NK-92 treated with Interleukin-12 subunit alpha and Interleukin-12 subunit beta, amount 100 ng/mL, for 24 hours (cell line): Measurements from ENCODE around the gene KDM2A.

Experiments used
- DNase-seq: peaks from one replicate; lab custom pipeline; 2025; lab: John Stamatoyannopoulos, UW

KDM2A gene

DNA sequence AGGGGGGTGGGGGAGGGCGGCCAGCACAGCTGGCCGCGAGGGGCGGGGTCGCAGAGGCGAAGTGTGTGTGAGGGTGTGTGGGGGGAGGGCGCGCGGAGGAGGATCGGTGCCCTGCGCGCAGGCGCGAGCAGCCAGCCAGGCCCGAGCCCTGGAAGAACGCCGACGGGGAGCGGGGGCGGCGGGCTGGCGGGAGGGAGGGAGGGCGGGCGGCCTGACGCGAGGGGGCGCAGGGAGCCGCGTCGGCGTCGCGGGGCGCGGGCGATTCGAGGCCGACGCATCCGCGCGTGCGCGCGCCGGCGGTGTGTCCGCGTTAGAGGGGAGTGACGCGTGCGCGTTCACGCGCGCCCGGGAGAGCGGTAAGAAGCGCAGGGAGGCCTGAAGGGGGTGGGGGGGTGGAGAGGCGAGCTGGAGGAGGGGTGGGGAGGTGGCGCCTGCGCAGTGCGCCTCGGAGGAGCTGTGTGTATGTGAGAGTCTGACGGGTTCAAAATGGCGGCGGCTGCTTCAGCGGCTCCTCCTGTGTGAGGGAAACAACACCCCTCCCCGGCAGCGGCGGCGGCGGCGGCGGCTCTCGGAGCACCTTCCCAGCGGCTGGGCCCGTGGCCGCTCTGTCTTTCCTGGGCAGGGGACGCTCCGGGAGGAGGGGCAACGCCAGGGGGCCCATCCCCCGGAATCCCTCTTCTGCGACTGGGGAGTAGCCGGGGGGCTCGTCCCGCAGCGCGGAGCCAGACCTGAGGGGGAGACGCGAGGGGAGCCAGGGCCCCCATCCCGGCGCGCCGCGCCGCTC lies at the start of gene KDM2A:
KDM2A (plus strand) TSS at position 463 of the 784 bp plus-strand sequence. CDS start 2,054 bp downstream, outside the sequence.
- DNase-seq: peak; percentile 99

DNA sequence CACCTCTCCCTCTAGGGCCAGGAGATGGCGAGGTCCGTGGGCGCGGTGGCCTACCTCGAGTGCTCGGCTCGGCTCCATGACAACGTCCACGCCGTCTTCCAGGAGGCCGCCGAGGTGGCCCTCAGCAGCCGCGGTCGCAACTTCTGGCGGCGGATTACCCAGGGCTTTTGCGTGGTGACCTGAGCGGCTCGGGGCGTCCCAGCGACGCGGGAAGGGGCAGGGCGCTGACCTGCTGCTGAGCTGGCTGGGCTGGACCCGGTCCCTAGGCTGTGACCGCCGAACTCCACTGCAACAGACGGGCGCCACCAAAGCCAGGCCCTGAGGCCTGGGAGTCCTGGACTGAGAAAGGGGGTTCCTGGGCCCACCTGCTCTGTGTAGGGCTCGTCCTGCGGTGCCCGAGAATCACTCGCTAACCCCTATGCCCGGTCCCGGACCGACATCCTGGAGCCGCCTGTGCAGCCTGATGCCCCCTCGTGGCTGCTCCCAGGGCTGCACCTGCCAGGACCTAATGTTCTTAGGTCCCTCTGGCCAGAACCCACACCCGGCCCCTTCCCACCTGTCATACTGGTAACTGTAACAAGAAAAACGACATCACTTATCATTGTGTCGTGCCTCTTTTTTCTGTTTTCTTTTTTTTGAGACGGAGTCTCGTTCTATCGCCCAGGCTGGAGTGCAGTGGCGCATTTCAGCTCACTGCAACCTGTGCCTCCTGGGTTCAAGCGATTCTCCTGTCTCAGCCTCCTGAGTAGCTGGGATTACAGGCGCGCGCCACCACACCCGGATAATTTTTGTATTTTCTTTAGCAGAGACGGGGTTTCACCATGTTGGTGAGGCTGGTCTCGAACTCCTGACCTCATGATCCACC lies 47.4 kb upstream of the KDM2A start:
- peak; percentile 9 for DNase-seq

DNA sequence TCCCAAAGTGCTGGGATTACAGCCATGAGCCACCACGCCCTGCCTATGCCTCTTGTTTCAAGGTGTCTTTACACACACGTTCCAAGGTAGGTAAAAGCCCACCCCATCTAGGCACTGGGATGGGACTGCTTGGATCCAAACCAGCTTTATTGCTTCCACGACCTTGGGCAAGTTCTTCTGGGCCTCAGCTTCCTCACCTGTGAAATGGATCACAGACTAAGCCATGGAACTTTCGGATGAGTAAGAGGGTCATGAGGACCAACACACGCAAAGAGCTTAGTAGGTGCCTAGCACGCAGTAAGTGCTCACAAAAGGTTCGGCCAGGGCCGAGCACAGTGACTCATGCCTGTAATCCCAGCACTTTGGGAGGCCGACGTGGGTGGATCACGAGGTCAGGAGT lies 46.8 kb upstream of the KDM2A start:
- no peak for DNase-seq

DNA sequence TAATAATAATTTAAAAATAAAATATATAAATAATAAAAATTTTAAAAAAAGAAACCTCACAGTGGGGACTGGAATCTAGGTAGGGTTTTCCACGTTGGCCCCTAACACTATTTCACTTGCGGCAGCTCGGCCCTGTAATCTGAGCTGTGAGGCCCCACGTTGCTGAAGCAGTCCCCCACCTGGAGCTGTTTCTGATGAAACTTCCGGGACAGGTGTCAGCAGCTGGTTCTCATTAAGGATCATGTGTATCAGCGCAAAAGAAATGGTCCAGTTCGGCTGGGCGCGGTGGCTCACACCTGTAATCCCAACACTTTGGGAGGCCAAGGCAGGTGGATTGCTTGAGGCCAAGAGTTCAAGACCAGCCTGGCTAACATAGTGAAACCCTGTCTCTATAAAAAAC lies 45.2 kb upstream of the KDM2A start:
- no peak for DNase-seq

DNA sequence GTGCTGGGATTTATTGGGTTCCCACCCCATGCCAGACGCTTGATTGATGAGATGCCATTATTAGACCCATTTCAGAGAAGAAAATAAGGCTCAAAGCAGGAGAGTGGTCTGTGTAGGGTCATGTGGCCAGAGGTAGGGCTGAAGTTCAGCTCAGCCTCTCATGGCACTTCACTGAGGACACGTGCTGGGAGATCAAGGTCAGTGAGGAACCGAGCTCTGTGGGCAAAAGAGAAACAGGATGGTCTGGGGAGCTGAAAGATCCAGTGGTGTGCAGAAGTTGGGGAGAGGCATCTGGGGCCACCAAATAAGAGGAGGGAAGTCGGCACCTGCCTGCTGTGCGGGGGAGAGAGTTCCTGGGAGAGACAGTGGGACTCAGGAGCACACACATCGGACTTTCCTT lies 42.9 kb upstream of the KDM2A start:
- DNase-seq: no peak

DNA sequence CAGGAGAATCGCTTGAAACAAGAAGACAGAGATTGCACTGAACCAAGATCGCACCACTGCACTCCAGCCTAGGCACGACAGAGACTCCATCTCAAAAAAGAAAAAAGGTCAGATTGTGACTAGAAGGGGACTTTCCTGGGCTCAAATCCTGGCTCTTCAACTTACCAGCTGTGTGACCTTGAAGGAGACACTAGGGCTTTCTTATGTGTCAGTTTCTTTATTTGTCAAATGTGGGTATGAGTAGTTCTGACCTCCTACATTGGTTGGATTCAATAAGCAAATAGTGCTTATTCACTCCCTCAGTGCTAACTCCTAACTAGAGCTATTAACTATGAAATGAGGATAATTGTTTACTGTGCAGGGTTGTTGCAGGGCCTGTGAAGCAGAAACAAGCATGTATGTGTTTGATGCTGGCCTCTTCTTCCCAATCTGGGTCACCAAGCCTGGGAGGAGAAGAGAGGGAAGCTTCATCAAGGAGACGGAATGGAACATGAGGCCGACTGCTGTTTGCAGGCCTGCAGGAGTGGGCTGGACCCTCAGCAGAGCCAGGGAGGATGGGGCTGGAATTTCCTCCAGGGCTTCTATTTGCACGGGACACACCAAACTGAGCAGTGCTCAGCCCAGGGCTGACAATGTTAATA lies 39.9 kb upstream of the KDM2A start:
- no peak for DNase-seq

DNA sequence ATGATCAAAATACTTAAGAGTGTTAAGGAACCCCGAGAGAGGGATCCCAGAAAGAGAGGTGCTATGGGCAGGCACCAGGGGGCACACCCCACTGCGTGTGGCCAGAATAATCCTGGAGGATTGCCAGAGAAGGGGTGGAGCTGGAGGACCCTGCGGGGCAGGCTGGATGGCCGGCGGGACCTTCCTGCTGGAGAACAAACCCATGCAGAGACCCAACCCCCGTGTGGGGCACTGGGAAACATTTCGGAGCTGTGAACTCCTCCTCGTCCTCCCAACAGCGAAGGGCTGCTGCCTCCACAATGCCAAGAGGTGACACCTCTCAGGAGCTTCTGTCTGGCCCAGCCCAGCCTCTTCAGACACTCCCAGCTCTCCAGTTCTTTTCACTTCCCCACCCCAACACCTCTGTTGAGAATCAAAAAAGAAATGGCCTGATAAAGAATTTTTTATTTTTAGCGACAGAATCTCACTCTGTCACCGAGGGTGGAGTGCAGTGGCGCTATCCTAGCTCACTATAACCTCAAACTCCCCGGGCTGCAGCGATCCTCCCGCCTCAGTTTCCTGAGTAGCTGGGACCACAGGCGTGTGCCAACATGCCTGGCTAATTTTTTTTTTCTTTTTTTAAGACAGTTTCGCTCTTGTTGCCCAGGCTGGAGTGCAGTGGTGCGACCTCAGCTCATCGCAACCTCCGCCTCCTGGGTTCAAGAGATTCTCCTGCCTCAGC lies 36.8 kb upstream of the KDM2A start:
- DNase-seq: no peak

DNA sequence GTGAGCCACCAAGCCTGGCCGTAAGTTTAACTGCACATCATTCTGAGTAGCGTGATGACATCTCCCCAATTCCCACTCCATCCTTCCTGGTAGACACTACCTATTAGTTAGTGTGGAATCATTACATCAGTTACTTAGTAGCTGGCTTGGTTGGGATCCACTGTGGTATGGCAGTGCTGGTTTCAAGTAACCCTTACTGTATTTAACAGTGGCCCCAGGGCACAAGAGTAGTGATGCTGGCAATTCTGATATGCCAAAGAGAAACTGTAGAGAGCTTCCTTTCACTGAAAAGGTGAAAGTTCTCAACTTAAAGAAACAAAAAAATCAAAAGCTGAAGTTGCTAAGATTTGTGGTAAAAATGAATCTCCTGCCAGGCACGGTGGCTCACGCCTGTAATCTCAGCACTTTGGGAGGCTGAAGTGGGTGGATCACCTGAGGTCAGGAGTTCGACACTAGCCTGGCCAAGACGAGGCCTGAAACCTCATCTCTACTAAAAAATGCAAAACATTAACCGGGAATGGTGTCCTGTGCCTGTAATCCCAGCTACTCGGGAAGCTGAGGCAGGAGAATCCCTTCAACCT lies 35.2 kb upstream of the KDM2A start:
- DNase-seq: no peak

DNA sequence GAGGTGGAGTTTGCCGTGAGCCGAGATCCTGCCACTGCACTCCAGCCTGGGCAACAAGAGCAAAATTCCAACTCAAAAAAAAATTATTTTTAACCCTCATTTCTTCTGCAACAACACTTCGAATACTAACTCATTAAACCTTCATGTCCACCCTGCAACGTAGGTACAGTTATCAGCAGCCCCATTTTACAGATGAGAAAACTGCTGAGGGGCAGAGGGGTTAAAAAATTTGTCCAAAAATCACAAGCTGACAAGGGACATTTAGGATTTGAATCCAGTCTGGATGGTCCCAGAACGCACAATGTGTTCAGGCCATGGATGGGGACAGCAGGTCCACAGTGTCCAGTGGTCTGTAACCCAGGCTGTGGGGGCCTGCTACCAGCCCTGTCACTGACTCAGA lies 33.4 kb upstream of the KDM2A start:
- DNase-seq: no peak

DNA sequence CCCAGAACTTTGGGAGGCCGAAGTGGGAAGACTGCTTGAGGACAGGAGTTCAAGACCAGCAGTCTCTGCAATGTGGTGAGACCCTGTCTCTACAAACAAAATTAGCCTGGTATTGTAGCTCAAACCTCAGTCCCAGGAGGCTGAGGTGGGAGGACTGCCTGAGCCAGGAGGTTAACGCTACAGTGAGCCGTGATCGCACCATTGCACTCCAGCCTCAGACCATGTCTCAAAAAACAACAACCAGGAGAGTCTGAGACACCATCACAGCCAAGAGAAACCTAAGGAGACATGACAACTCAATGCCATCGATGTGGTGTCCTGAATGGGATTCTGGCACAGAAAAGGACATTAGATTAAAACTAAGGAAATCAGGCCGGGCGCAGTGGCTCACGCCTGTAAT lies 28.3 kb upstream of the KDM2A start:
- no peak for DNase-seq

DNA sequence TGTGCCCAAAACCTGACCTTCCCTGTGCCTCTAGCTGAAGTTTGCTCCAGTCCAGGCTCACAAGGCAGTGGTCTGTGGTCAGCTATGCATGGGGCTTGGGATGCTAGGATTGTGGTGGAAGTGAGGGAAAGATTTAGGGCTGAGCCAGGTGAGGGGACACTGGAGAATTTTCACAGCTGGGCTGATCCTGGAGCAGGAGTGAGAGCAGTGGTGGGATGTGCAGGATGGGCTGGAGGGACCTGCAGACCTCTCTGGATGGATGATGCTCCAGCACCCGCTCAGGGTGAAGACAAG lies 23.9 kb upstream of the KDM2A start:
- no peak for DNase-seq

DNA sequence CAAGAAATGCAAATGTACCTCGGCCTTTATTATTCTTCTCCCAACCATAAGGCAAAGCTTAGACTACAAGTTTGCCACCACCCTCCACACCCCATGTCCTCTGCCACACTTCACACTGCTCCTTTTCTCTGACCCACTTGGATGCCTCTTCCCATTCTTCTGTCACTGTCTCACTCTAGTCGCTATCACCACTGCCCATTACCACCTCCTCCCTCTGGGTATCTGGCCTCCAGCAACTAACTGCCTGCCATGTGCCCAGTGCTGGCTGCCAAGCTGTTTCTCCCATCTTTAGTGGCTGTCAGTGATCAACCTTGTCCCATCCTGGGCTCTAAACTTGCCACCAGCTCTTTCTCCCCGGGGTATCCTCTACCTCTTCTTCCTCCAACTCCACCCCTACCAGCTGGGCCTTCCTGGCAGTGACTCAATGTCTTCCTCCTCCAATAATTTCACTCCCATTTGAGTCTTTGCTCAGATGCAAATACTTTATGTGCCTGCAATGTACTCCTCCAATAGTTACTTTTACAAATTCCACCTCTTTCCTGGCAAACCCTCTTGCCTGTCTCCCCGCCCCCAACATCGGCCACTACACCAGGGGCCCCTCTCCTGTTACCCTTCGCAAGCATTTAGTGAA lies 20.1 kb upstream of the KDM2A start:
- no peak for DNase-seq

DNA sequence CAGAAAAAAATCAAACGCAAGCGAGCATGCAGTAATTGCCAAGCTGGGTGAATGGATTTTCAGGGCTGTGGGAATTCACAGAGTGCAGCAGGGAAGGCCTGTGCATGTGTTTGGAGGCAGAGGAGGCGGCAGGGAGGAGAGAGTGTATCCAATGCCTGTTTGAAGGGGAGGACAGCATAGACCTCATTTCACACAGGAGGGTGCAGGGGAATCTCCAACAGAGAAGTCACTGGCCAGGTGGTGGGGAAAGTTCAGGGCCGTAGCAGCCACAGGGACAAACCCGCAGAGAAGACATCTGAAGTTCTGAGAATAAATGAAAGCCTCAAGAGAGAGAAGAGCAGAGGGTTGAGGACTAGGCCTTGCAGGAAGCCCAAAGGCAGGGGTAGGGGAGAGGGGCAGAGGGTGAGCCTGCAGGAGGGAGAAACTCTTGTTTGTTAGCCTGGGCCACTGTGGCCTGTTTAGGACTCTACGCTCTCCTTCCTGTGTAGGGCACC lies 19.2 kb upstream of the KDM2A start:
- DNase-seq: no peak

DNA sequence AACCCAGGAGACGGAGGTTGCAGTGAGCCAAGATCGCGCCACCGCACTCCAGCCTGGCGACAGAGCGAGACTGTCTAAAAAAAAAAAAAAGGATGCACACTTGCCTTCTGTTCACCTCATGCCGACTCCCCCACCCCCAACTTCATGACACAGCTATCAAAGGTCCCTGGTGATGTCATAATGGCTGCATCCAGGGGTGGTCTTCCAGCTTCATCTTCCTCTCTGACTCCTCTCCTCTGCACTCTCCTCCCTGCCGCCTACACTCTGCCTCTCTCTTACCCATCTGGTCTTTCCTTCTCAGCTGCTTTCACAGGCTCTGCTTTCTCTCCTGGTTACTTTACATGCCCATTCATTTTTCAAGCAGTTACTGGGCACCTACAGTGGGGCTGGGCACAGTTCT lies 16.4 kb upstream of the KDM2A start:
- no peak for DNase-seq

DNA sequence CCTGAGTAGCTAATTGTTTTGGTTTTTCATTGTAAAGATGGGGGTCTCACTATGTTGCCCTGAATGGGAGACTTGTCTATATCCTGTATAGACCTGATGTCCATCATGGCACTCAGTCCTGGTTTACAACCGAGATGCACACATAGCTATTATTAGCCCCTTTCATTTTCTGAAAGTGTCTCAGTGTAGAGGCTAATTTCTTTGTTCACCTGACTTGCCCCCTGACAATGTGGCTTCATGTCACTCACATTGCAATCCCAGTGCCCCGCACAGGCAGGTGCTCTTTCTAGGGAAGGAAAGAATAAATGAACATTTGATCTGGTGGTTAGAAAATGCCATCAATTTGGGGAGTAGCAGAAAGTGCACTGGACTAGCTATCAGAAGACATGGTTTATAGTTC lies 13.1 kb upstream of the KDM2A start:
- DNase-seq: no peak

DNA sequence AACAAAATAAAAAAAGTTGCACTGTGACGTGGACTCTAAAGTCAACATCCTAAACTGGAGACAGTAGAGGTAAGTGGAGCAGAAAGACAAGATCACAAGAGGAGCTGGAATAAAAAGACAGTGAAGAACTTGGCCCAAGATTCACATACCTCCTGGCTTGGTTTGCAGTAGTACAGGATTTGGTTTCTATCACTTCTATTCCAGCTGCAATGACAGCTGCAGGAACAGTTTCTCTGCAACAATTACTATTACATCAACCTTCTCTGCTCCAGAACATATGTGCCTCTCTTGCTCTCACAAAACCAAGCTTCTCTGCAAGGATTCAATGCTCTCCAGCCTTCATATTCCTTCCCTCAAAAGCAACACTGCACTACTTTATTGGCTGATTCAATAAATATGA lies 7.8 kb upstream of the KDM2A start:
- DNase-seq: no peak

DNA sequence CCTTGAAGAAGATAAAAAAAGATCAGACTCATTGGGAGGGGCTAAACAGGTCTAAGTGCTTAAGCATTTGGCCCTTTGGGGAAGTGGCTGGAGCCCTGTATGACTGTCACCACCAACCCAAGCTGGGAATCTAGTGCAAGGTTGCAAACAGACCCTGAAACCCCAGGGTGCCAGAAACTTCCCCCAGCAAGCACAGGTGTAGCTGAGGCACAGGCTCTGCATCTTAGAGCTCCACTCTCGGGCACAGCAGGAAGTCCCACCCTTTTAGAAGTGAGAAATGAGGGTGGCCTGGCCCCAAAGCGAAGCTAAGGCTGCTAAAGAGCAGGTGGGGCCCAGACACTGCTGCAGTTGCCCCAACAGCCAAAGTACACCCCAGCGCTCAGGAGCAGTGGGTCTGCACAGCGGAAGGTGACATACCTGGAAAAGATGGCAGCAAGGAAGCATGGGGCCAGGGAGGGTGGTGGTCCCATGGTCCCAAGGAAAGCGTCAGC lies 5.8 kb upstream of the KDM2A start:
- no peak for DNase-seq

DNA sequence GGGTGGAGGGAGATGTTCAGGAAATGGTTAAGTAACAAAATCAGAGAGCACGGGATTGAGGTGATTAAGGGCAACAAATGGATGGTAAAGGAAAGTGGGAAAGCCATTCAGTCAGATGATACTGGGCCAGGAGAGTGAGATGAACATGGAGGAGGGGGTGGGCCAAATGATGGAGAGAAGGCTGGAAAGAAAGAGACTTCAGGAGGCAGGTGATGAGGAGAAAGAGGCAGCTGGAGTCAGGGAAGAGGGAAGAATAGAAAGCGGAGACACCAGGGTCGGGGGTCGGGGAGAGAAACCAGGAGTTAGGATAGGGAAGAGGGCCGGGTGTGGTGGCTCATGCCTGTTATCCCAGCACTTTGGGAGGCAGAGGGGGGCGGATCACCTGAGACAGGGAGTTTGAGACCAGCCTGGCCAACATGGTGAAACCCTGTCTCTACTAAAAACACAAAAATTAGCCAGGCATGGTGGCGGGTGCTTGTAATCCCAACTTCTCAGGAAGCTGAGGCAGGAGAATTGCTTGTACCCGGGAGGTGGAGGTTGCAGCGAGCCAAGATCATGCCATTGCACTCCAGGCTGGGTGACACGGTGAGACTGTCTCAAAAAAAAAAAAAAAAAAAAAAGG lies 4.7 kb upstream of the KDM2A start:
- no peak for DNase-seq

DNA sequence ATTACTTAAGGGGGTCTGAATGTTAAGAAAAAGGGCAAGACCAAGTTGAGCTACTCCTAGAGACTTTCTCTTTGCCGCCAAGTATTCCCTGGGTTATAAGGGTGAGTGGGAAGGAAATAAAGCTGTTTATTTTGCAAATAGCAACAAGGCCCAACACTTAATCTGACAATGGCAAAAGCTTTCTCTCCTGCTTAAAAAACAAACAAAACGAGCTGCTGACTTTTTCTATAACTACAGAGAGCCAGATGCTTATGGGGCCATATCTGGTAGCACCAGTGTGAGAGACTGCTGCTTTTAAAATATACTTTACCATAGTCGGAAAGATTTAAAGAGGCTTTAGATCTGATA lies 2.3 kb upstream of the KDM2A start:
- DNase-seq: no peak

DNA sequence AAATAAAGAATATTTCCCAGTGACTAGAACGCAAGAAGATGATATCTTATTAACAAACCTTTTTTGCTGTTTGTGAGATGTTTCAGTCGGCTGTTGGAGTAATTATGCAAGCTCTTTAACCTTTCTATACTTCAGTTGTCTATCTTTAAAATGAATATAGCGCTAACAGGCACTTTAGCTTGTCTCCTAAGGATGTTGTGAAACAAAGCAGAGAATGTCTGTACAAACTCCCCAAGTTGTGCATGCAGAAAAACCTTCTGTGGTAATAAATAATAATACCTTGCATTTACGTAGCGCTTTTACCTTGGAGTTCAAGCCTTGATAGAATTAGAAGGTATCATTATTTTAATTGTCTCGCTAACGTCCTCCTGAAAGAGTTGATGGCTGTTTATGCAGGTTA lies 1.9 kb upstream of the KDM2A start:
- DNase-seq: no peak

DNA sequence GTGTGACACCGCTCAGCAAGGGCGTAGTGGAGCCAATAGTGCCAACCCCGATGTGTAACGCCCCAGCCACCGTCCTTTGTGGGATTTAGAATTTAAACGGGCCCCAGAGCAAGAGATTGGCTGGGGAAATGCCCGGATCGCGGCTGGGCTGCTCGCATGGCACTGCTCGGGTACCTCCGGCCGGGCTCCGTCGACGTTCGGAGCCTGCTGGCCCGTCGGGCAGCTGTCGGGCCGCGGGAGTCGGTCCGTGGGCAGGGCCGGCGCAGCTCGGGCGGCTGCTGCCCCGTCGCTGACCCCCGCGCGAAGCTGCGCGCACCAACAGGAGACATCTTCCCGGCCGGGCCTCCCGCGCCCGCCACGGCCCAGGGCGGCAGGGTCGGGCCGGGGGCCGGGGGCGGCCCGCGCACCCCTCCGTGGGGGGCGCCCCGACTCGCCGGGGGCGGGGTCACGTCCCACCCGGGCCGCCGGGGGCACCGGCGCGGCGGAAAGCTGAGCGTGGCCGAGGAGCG lies 1.3 kb upstream of the KDM2A start:
- DNase-seq: no peak
